Eye (tissue), 1 donor: ENCODE measurements around the gene PTGDR2.

ENCODE experiments used
- DNase-seq: peaks from one replicate; pipeline ENCODE4 v3.0.0-alpha.2; 2015

PTGDR2 gene

DNA sequence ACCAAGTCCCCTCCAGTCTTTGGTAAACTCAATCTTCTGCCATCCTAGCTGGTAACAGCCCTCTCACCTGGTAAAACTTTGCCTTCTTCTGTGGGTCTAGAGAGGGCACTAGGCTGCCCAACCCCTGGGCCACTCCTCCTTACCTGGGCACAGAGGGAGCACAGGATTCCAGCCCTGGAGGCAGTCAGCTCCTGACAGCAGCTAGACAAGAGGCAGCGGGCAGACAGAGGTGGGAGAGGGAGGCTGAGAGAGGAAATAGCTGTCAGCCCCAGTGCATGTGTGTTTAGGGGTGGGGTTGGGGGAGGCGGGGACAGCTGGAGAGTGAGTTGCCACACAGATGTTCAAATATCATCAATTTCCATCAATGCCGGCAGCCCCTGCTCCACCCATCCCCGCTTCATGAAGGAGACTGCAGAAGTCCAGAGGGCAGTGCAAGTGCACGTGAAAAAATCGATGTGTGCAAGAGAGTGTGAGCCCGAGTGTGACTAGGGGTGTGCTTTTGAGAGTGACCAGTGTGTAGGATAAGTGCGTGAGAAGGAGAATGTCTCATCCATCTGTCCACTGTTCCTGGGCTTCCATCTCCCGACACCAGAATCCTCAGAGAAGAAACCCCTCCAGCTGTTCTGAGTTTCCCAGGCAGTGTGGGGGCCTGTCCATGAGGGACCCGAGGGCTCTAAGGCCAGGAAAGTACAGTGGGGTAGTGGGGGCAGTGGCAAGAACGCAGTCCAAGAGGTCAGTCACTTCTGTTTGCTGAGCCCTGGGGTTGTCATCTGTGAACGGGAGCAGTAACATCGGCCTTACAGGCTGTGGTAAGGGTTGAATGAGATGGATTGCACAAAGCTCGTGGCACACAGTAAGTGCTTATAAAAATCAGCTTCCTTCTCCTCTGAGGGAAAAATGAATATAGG lies at the start of gene PTGDR2:
Gene PTGDR2, minus strand, starts transcription at position 225 of the 908 bp plus-strand sequence. CDS start 2,228 bp downstream, outside the sequence.
- DNase-seq: no peak

DNA sequence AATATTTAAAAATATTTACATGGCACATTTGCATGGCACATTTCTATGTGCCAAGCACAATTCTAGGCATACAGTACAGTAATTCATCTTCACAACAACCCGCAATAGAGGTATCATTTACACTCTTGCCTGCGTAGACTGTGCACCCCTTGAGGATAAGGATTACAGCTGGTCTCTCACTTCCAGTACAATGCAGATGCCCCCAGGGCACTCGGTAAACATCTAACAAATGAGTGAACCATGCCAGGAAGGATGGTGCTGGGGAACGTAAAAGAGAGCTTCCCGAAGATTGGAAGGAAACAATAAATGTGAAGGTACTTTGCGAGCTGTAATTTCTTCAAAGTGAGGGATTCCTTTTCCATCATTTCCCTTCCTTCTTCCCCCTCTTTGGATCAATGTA lies 49.3 kb upstream of the PTGDR2 start:
- no peak for DNase-seq

DNA sequence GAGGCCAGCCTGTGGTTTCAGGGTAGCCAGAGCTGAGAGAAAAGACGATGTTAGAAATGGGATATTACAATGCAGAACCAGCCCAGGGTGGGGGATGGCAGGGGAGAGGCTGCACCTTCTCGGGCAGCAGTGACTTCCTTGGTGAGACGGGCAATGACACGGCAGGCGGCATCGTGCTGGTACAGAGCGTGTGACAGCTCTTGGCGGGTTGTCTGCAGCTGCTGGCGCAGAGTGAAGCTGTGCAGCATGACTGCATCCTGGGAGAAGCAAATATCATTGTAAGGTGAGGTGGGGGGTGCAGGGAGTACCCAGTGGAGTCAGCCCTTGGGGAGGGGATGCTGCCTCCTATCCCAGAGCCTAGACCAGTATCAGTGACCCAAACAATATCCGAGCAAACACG lies 46.9 kb upstream of the PTGDR2 start:
- no peak for DNase-seq

DNA sequence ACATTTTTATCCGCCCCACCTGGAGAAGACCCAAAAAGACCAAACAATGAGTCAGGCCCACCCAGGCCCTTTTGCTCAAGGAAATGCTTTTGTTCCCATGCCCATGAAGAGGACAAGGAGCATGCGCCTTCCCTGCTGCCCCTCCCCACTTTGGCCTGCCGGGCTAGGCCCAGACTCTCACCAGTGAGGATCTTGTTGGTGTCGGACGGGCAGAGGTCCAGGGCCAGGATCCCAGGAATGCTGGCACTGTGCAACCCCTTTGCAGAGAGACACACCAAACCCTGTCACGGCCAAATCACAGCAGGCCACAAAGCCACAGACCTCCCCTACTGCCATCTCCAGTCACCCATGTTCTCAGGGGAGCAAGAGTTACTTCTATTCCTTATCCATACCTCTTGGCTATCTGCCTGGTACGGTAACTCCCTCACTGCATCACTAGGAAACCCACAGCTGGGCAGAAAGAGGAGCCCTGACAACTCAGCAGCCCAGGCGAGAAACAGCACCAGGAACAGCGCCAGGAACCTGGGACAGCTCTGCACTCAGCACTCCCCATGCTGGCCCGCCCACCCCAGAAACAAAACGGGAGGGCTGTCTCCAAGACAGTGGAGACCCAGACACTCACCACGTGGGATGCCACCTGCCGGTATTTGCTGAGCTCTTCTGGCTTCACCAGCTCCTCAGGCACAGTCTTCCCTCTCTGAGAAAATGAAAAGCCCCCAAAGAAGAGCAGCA lies 45.1 kb upstream of the PTGDR2 start:
- DNase-seq: no peak

DNA sequence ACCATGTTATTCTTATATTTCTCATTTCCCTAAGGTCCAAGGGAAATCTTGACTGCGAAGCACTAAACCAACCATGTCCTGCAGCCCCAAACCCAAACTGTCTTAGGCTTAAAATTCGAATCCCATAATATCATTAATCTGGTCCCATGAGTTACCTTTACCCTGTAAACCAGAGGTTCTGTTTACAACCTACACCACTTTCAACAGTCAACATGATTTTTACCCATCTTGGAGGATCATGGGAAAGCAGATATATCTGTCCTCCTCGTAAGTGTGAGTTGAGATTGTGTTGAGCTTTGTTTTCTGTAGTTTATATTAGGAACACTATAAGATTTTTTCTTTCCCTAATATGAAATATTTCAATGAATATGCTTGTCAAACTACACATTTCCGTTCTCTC lies 44.2 kb upstream of the PTGDR2 start:
- DNase-seq: no peak

DNA sequence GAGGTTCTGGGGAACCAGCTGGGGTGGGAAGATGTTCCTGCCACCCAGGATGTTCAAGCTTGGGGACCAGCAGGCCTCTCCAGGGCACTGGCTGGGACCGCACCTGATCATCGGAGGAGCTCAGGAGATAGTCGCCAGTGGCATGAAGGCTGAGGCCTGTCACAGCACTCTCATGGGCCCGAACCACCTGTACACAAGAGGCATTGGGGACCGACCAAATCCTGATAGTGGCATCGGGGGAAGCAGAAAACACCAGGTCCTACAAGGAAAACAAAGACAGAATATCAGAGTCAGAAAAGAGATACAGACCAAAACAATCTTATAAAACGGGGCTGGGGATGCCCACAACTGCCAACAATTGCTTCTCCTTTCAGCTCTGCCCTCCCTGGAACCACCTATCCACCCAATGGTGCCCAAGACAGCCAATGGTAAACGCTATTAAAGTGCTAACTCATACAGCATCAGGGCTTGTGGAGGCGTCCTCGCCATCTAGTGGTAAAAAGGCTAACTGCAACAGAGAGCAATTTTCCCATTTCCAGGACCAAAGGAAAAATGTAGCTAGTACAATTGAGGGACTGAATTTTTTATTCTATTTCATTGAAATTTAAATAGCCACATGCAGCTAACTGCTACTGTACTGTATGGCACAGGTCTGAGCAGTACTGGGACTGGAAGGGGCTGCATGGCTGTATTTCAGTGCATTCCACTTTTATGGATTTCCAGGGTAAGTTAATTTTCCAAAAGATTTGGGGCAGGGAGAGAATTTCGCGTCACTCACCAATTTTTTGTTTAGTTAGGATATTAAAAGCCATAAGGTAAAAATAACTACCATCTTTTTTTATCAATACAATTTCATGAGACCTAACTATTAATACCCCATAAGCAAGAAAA lies 43.5 kb upstream of the PTGDR2 start:
- peak; percentile 89 for DNase-seq

DNA sequence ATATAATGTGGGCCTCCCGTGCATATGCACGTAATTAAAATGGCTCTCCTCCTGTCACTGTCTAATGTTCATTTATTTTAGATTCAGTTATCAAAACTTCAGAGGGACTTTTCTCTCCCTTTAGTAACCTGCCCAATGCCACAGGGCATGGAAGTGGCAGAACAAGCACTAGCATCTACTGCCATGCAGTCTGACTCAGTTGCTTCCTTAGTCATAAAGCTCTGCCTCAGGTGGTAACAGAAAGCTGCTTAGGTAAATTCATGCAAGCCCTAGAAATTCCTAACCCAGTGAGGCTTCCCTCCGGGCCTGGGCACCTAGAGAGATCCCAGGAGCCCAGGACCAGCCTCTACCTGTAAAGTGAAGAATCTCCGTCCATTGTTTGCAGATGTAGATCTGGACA lies 41.7 kb upstream of the PTGDR2 start:
- no peak for DNase-seq

DNA sequence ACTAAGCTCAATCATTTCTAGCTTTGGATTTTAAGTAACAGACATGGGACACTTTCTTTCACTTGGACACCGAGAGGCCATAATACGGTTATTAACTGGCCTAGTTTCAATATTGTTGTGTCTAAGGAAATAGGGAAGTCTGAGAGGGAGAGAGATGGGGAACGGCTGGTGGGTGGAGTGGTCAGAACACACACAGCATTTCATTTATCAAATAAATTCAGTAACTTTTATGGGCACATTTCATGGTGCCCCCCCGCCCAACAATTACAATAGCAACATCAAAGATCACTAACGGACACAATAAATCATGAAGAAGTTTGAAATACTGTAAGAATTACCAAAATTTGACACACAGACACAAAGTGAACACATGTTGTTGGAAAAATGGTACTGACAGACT lies 39.9 kb upstream of the PTGDR2 start:
- no peak for DNase-seq

DNA sequence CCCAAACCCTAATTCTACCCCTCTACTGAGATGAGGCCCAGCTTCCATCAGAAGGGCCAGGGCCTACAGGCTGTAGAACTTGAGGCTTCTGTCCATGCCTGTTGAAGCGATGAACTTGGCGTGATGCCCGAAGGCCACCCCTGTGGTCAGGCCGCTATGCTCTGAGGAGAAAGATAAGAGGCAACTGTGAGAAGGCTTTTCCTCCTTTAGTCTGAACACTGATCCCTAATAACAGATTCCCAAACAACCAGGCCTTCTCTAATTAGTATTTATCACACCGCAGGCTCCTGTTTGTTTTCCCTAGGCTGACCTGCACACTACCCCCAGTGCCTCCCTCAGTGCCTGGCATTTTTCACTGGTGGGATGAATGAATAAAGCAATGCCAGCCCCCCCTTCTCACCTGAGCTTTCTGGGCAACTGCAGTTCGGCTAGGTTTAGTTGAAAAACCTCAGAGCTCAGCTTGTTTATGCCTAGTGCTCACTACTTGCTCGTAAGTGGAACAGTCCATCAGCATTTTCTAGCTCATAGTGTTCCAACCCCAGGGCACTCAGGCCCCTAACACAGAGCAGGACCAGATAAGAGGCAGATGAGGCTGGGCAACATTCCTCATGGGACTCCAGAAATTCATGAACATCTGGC lies 35.5 kb upstream of the PTGDR2 start:
- DNase-seq: no peak

DNA sequence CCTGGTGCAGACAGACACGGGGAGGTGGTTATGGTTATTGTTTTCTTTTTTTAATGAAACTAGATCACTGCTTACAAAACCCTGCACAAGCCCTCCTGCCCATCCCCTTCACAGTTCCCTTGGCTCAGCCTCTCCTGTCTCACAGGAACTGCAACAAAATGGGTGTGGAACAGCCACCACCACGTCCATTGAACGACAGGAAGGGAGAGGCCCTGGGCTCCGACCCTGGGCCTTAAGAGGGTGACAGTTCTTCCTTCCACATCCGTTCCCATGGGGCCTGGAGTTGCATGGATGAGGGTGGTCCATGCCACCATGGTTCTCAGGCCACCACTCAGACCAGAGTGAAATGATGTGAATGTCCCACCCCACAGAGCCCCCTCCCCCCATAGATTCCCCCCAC lies 34.9 kb upstream of the PTGDR2 start:
- no peak for DNase-seq

DNA sequence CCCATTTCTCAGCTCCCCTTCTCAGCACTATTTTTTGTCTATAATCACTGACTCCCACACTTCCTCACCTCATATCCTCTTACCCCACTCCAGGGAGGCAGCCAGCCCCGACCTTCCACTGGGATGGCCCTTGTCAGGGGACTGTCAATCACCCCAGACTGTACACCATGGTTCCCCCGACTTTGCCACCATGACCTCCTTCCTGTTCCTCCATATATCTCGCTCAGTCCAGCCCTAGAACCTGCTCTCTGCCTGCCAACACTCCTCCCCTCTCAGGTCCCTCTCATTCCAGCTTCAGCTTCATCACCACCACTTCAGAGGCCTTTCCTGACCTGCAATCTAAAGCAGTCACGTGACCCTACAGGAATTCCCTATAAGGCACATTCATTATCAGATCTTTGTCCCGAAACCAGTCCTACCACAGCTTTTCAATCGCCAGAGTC lies 34.1 kb upstream of the PTGDR2 start:
- no peak for DNase-seq

DNA sequence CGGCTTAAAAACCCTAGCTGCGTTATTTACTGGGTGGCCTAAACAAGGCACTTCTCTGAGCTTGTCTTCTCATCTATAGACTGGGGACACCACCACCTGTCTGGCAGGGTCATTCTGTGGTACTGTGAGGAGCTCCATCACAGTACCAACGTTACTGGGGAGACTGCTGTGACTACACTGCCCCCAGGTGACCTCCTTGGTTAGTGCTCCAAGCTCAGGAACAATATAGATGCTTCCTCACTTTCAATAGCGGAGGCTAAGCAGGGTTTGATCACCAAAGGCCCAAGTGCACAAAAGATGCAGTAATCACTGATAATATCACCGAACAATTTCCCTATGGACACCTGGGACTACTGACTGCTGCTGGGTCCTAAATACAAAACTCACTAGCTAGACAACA lies 31.8 kb upstream of the PTGDR2 start:
- peak; percentile 57 for DNase-seq

DNA sequence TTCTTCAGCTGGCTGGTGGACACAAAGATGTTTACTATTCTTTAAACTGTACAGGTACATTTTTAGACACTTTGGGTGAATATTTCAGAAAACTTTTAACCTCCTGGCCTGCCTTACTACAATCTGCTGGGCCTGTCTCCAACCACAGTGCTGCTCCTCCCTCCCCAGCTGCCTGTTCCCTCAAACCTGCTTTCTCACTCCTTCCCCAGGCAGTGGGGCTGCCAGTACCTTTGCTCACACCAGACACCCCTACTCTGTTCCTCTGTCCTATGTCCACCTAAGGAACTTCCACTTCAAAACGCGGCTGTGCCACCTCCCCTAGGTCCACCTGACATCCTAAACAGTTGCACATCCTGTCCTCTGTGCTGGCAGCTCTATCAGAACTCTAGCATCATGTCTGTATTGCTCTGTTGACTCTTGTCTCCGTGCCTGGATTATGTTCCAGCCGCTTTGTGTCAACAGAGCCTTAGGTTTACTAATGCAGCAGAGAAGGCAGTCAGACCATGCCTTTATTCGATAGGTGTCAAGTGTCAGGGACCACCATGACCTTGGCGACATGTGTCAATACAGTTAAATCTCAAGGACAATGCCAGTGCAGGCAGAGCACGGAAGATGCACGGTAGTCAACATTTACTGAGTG lies 25.0 kb upstream of the PTGDR2 start:
- DNase-seq: no peak

DNA sequence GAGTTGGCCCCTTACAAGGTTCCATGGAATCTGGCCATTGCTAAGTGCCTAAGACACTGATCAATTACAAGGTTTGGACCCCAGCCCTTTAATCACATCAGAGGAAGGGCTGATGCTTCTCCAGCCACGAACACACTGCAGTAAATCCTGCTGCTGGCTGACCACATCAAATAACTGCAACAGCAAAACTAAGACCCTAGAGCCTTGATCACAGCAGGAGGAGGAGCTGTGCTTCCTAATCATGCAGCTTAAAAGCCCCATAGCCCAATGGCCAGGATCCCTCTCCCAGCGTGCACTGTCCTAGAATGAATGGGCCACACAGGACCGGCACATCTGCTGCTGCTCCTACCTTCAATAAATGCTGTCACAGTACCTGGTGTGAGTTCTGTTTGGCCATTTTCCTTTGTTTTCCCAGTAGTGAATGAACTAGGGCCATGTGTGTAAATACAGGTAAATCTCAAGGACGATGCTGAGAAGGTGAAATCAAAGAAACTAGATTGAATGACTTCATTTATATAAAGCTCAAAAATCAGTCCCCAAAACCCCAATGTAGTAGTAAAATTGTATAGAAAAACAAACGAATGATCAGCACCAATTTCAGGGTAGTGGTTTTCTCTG lies 24.3 kb upstream of the PTGDR2 start:
- no peak for DNase-seq

DNA sequence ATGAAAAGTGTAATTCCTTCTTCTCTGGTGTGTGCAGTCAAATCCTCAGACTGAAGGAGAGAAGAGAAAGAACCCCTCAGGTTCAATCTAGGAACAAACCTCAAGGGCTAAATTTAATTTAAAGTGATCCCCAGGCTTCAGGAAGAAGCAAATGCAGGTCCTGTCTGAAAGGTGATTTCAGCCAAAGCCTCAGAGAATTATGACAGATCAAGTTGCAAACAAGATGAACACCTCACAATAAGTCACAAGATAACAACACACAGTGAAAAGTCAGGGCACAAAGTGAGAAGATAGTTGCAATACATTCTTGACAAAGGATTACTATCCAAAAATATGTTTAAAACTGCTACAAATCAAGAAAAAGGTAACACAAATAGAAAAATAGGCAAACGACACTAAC lies 23.4 kb upstream of the PTGDR2 start:
- DNase-seq: no peak

DNA sequence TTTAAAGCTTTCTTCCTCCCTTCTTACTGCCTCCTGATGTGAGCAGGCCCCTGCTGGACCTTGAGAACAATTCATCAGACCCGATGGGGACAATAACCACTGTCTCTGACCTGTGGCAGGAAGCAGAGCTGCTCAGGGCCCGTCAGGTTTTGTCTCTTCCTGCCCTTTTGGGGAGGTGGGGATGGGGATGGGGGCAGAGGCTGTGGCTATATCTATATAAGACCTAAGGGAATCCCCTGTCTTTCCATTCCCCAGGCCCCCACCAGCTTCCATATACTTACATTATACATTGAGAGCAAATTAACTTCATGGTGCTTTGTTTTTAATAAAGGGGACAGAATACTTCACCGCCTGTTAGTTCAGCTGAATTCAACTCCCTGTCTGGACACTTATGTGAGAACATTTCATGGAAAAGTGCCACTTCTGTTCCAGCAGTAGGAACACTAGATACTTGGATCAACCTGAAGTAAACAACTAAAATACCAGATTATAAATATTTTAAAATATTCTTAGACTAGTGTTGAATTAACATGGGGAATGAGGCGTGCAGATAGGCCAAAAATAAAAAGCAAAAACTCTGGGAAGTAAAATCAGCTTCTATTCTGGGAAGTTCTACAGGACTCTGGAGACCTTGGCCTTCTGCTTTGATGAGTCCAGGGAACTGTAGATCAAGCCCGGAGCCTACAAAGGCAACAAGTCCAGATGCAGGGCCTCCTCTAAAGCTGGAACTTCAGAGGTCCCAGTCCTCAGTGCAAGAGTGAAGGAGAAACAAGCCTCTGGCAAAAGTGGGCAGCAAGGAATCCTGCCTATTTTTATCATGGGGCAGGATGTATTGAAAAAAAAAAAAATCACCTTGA lies 22.7 kb upstream of the PTGDR2 start:
- DNase-seq: no peak

DNA sequence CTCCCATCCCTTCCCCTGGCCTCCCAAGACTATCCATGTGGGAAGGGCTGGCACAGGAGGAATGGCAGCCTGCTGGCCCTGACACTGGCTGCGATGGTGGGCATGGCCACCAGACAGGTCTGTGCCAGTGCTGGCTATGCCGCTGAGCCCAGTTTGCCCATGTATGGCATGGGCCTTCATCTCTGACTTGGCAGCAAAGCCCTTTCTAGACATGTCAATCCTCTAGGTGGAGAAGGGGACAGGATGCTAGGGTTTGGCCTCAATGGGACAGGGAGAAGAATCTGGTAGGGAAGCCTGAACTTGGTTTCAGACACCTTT lies 20.4 kb upstream of the PTGDR2 start:
- no peak for DNase-seq

DNA sequence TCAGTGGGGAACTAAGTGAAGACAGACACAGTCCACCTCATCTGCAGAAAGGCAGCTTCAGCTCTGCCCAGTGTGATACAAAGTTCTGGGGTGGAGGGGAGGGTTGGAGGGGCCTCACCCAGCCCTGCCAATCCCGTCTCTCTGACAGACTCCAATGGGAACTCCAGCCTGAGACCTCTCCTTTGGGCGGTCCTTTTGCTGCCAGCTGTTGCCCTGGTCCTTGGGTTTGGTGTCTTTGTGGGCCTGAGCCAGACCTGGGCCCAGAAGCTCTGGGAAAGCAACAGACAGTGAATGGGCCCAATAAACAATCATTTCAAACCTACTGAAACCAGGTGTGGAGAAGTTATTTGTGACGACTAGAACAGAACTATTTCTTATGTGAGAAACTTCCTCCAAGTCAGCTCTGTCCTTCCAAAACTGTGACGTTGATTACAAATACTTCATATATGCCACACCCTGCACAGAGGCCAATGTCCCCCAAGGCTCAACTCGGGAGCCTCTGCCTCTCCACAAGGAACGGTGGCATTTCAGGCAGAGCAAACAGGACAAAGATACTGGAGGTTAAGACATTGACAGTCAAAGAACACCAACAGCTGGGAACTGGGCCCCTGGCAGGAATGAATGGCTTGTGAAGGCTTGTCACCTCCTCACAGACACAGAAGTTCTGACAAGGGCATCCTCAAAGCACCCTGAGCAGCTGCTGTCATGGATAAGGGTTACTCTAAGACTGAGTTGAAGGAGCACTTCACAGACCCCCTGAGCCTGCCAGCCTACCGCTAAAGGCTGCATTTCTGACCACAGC lies 19.8 kb upstream of the PTGDR2 start:
- DNase-seq: no peak

DNA sequence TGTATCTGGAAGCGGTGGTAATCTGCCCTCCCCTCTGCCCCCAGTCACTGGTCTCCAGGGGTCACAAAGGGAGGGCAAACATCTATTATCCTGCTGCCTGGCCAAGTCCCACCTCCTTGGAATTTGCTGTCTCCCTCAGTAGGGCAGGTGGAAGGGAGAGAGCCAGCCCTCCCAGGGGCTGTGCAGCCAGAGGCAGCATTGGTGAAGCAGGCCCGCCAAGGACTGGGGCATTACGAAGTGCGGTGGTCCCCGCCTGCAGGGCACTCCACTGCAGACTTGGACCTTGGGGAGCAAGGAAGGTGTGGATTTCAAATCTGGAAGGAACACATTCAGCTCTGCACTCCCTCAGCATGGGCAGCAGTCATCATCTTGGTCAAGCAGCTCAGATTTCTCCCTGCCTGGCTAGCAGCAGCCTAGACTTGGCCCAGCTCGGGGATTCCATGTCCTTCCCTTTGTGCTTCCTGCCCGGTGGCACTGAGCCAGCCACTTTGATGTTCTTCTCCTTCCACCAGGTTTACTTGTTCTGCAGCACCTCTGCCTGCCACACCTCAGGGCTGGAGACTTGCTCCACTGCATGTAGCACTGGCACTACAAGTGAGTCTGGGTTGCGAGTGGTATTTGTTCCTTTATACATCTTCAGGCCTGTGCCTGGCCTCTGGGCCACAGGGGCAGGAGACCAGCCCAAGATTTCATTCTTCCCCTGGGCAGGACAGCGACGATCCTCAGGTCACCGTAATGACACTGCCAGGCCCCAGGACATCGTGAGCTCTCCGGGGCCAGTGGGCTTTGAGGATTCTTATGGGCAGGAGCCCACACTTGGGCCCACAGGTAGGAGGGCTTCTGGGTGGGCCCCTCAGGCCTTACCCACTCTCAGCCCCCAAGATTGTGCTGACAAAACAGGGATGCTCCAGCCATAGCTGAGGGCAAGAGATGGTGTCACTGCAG lies 18.9 kb upstream of the PTGDR2 start:
- no peak for DNase-seq
